ENCODE measurements around the gene ANXA4. TPM values are rescaled to one million over a fixed set of nuclear protein-coding genes. Genes with fewer than 3 reads are reported as not detected.
"Not testable (repeated sequence)": the region's sequence is repeated elsewhere in the genome, so short reads cannot be mapped to it uniquely, and the experiment has no call there.

ANXA4 gene
- total RNA-seq, 1 experiment from 2014 or later: 9.5 TPM

GRCh38 chr2:69830045-69830905 lies 88.3 kb downstream of the ANXA4 start:
- Mint-ChIP-seq H3K27ac (peak overlapping the region; percentile 46; the same call in 1 of the 2 replicates), H3K4me3 (peak overlapping the region; percentile 87), H3K4me1 (peaks cover 21% of the 10 kb centered on the region), H3K36me3 (peaks cover 6% of the 10 kb centered on the region; the same call in 1 of the 2 replicates), H3K9me3 (no peaks in the 10 kb centered on the region), H3K27me3 (ENCODE audit: low read depth) (no peaks in the 10 kb centered on the region)
- ATAC-seq (peak; percentile 7), DNase-seq (ENCODE audit: low spot score) (peak; percentile 53)
- TF ChIP-seq NFE2L1 (CRISPR knock-in tag; IDR thresholded peaks at IDR 0.05) (no peak), ZNF532 (CRISPR knock-in tag; IDR thresholded peaks at IDR 0.05; ENCODE audit: borderline replicate concordance) (no peak), NR2C2 (CRISPR knock-in tag; IDR thresholded peaks at IDR 0.05) (no peak), USF2 (CRISPR knock-in tag; IDR thresholded peaks at IDR 0.05) (no peak), EMX1 (CRISPR knock-in tag; IDR thresholded peaks at IDR 0.05) (no peak), SP1 (CRISPR knock-in tag; conservative IDR thresholded peaks at IDR 0.05) (no peak), USF1 (CRISPR knock-in tag; IDR thresholded peaks at IDR 0.05) (no peak), KAT7 (CRISPR knock-in tag; IDR thresholded peaks at IDR 0.05; ENCODE audit: borderline replicate concordance) (0 out of 2 replicates have a peak, but pooled peaks have one; percentile 41), NFATC4 (CRISPR knock-in tag; IDR thresholded peaks at IDR 0.05) (no peak), ZNF512 (CRISPR knock-in tag; IDR thresholded peaks at IDR 0.05; ENCODE audit: borderline replicate concordance) (no peak), SMAD4 (CRISPR knock-in tag; IDR thresholded peaks at IDR 0.05) (no peak), NR1H2 (CRISPR knock-in tag; IDR thresholded peaks at IDR 0.05) (no peak), ZNF396 (CRISPR knock-in tag; IDR thresholded peaks at IDR 0.05; ENCODE audit: borderline replicate concordance) (no peak), PREB (CRISPR knock-in tag; IDR thresholded peaks at IDR 0.05; ENCODE audit: borderline replicate concordance) (peak; percentile 45; the same call in 1 of the 2 replicates)
- ChIA-PET POLR2A (no interaction called here), CTCF (interaction anchor here (1.9 kb wide), 1 partner anchor 106 kb away, joined by 11 read pairs; no protein-coding TSS in a partner anchor)

- CTCF ChIA-PET: interaction anchor here (1.9 kb wide), 1 partner anchor 106 kb away, joined by 11 read pairs; no protein-coding TSS in a partner anchor
- Mint-ChIP-seq H3K4me3 (peak overlapping the region; percentile 87), H3K4me1 (peaks cover 21% of the 10 kb centered on the region)
- not testable (repeated sequence) for DNase-seq (ENCODE audit: low spot score); H3K9me3 Mint-ChIP-seq; ATAC-seq; H3K27me3 Mint-ChIP-seq (ENCODE audit: low read depth); H3K27ac Mint-ChIP-seq; H3K36me3 Mint-ChIP-seq
- POLR2A ChIA-PET: interaction anchor here (0.6 kb wide), 1 partner anchor 275 kb away, joined by 3 read pairs; no protein-coding TSS in a partner anchor
Measured at GRCh38 chr2:69830906-69831241, 88.9 kb downstream of the ANXA4 start.
